GM19023 (cell line): Measurements from ENCODE around the gene EHMT2.
A peak's percentile ranks its signal among the peaks of the same experiment; 100 is the strongest.
"Not testable (repeated sequence)": the region's sequence is repeated elsewhere in the genome, so short reads cannot be mapped to it uniquely, and the experiment has no call there.

ENCODE experiments used
- ATAC-seq: cut with Tn5 transposase; IDR thresholded peaks from one replicate; pipeline ENCODE4 v1.9.1; 2021; ENCODE audit warnings: mild to moderate bottlenecking, moderate library complexity; ENCODE audit not compliant: unreplicated experiment

The EHMT2 gene

DNA sequence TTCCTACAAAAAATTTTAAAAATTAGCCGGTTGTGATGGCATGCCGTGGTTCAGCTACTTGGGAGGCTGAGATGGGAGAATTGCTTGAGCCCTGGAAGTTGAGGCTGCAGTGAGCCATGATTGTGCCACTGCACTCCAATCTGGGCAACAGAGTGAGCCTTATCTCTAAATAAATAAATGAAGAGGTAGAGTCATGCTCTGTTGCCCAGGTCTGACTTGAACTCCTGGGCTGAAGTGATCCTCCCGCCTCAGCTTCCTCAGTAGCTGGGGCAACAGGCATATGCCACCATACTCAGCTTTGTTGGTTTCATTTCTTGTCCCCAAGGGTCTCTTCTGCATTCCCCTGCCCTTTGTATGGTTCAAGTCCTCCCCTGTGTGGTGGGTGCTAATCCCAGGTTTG lies 53.0 kb downstream of the EHMT2 start:
- no peak for ATAC-seq

DNA sequence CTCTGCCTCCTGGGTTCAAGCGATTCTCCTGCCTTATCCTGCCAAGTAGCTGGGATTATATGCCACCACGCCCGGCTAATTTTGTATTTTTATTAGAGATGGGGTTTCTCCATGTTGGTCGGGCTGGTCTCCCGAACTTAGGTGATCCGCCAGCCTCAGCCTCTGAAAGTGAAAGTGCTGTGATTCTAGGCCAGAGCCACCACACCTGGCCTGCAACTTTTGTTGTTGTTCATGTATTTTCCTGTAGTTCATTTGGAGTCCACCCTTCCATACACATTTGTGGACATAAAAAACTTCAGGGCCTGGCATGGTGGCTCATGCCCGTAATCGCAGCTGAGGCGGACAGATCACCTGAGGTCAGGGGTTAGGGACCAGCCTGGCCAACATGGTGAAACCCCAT lies 55.4 kb downstream of the EHMT2 start:
- ATAC-seq = no peak

DNA sequence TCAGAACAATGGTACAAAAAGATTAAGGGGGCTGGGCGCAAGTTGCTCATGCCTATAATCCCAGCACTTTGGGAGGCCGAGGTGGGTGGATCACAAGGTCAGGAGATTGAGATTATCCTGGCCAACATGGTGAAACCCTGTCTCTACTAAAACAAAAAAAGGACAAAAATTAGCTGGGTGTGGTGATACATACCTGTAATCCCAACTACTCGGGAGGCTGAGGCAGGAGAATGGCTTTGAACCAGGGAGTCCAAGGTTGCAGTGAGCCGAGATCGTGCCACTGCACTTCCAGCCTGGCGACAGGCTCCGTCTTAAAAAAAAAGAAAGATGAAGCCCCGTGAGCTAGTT lies 57.7 kb downstream of the EHMT2 start:
- not testable (repeated sequence) for ATAC-seq

DNA sequence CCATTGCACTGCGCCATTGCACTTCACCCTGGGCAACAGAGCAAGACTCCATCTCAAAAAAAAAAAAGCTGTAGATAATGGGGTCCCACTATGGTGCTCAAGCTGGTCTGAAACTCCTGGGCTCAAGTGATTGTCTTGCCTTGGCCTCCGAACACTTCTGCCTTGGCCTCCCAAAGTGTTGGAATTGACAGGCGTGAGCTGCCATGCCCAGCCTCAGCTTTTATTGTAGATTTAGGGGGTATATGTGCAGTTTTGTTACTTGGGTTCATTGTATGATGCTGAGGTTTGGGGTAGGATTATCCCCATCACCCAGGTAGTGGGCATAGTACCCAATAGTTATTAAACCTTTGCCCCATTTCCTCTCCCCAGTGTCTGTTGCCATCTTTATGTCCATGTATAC lies 58.5 kb downstream of the EHMT2 start:
- ATAC-seq = no peak

DNA sequence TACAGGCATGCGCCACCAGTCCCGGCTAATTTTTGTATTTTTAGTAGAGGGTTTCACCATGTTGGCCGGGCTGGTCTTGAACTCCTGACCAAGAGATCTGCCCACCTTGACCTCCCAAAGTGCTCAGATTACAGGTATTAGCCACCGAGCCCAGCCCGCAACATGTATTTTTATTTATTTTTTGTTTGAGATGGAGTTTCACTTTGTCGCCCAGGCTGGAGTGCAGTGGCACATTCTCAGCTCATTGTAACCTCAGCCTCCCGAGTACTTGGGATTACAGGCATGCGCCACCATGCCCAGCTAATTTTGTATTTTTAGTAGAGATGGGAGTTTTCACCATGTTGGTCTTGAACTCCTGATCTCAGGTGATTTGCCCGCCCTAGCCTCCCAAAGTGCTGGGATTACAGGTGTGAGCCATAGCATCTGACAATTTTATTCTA lies 59.4 kb downstream of the EHMT2 start:
- ATAC-seq = not testable (repeated sequence)

DNA sequence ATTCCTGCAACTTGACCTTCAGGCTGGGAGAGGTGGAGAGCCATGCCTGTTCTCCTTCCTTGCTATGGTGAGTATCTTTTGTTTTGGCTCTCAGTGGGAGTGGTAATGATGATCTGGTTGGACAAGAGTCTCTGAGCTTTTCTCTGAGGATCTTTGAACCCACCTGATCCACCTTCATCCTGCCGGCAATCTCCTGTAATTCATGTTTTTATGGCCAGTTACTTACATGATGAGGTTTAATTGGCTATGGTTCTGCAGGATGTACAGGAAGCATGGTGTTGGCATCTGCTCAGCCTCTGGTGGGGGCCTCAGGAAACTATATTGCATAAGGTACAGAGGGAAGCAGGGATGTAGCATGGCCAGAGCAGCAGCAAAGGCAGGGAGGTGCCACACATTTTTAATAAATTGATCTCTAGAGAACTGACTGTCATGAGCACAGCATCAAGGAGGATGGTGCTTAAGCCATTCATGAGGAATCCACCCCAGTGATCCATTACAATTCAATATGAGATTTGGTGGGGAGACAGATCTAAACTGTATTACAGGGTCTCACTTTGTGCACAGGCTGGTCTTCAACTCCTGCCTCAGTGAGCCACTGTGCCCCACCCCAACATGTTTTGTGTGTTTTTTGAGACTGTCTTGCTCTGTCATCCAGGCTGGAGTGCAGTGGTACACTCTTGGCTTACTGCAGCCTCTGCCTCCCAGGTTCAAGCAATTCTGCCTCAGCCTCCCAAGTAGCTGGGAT lies 60.0 kb downstream of the EHMT2 start:
- no peak for ATAC-seq

DNA sequence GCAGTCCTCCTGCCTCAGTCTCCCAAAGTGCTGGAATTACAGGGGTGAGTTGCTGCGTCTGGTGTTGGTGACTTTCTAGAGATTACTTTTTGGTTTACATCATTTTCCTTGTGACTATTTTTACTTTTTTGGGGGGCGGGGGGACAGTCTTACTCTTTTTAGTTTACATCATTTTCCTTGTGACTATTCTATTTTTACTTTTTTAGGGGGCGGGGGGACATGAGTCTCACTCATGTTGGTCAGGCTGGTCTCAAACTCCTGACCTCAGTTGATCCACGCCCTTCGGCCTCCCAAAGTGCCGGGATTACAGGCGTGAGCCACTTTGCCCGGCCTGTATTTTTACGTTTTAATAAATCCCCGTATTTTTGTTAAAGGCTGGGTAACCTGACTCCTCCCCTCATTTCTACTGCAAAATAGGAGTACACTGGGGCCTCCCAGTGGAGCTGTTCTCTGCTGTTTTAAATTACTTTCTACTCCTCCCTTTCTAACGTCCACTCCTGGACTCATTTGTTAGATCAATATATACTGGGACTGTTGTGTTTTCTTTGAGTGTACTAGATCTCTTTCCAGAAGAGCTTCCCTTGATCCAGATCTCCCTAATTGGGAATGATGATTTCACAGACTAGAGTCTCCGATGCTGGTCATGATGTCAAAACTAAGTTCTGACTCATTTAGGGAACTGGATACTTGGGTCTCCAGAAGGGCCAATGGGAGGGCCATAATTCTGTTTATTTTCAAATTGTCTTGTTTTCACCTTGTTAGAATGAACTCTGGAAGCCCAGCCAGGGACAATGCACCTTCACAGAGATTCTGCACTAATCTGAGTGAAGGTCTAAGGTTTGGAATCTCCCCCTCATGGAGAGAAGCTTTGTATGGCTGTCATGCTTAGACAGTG lies 60.8 kb downstream of the EHMT2 start:
- ATAC-seq = no peak

DNA sequence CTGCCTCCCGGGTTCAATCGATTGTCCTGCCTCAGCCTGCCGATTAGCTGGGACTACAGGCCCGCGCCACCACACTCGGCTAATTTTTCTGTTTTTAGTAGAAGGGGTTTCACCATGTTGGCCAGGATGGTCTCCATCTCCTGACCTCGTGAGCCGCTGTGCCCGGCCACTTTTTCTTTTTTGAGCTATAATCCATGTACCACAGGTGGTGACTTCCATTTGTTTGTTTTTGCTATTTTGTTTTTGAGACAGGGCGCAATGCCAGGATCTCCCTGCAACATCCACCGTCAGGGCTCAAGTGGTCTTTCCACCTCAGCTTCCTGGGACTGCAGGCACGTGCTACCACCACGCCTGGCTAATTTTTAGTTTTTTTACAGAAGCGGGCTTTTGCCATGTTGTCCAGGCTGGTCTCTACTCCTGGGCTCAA lies 61.4 kb downstream of the EHMT2 start:
- no peak for ATAC-seq

DNA sequence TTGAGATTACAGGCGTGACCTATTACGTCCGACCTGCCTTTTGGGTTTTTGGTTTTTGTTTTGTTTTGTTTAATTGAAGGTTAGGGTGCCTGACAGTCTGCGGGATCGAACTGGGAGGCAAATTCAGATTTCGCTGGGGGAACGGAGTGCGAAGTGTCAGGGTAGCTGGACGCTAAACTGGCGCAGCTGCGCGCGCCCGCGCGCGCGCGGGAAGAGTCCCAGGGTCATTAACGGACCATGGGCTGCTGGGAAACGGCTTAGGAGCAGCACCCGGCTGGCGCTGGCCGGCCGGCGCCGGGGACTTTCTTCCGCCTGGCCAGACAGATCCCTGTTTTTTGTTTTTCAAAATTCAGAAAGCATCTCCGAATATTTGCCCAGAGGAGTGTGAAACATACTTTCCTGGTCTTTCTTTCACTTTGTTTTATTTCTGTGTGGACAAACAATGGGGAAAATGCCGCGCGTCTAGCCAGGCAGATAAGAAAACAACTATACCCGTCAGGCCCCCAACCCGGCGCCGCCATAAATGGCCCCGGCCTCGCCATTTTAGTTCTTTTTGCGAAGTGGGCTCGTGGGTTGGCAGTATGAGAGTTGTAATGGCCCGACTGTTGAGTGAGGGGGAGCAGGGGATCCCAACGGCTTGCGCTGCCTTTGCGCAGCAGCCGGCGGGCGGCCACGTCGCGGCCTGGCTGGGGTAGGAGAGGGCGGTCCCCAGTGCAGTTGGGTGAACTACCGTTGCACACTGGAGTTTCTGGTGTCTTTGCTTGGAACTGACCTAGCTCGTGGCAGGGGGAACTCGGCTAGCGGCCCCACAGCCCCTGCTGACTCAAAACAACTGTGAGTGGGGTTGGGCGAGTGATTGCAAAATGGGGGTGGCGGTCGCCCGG lies 62.9 kb downstream of the EHMT2 start:
- ATAC-seq = peak; percentile 61

DNA sequence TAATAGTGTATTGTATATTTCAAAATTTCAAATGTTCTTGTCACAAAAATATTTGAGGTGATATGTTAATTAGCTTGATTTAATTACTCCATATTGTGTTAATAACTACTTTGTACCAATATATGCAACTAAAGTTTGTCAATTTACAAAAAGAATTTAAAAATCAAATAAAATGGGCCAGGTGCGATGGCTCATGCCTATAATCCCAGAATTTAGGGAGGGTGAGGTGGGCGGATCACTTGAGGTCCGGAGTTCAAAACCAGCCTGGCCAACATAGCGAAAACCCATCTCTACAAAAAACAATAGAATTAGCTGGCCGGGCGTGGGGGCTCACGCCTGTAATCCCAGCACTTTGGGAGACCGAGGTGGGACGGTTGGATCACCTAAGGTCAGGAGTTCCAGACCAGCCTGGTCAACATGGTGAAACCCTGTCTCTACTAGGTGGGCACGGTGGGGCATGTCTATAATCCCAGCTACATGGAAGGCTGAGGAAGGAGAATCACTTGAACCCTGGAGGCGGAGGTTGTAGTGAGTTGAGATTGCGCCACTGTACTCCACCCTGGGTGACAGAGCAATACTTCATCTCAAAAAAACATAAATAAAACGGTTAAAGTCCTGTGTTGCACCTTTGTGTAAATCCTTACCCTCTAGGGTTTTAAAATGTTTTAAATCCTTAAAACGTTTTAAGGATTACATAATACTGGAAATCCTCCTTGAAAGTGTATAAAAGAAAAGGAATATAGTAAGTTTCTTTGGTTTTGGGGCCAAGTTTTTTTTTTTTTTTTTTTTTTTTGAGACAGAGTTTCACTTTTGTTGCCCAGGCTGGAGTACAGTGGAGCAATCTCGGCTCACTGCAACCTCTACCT lies 65.9 kb downstream of the EHMT2 start:
- ATAC-seq = no peak

DNA sequence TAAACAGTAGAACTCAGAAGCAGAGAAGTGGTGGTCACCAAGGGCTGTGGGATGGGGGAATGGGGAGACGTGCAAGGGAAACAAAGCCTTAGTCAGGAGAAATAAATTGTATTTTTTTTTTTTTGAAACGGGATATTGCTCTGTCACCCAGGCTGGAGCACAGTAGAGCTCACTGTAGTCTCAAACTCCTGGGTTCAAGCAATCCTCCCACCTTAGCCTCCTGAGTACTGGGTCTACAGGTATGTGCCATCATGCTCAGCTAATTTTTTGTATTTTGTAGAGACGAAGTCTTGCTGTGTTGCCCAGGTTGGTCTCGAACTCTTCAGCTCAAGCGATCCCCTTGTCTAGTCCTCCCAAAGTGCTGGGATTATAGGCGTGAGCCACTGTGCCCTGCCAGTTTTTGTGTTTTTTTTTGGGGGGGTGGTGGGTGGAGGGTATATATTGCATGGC lies 66.6 kb downstream of the EHMT2 start:
- ATAC-seq = no peak
